K562 (cell line): ENCODE results near the gene HS6ST1. TPM values are rescaled to one million over a fixed set of nuclear protein-coding genes. Genes with fewer than 3 reads are reported as not detected.

ENCODE experiments used
- ATAC-seq: fragments of 200-7000 bp; cut with Tn5 transposase; 3 replicates; pipeline ENCODE4 v1.9.1; 2020; ENCODE audit warnings: moderate library complexity
- BruUV-seq: library from RNA; stranded (reverse); fragments of 400-500 nt; replicated peaks from 2 replicates; lab custom pipeline; 2021; lab: Mats Ljungman, UMichigan
- CTCF ChIA-PET: fragments of 300-600 bp; formaldehyde crosslinking; extraction: SDS; loops from one replicate; lab custom pipeline; 2021; ENCODE audit warnings: low intra/inter-chr PET ratio; lab: Yijun Ruan, JAX
- POLR2A ChIA-PET: fragments of 300-600, 350-650 bp; sonication (Branson Sonifier 250); formaldehyde crosslinking; extraction: SDS; loops from one replicate; lab custom pipeline; 2021; ENCODE audit warnings: antibody characterized with exemption, inconsistent platforms; lab: Yijun Ruan, JAX
- DNase-seq, 4 experiments: peaks; one replicate each; pipeline versions ENCODE4 v3.0.0 to v3.0.0-alpha.2; 2011 to 2018; ENCODE audit warnings: low spot score in 3 of 4, mixed read lengths in 3 of 4; ENCODE audit errors: extremely low read depth in 1 of 4
- FAIRE-seq: peaks from 2 replicates; lab custom pipeline; 2011; peaks lifted over from hg19 to GRCh38; lab: Jason Lieb, UNC
- H2AFZ ChIP-seq: 2 replicates; pipeline ENCODE4 v1.6.0; 2011; ENCODE audit warnings: low read depth, low read length, control low read depth, inconsistent platforms
- H3K27ac ChIP-seq: fragments of 200-600 bp; 3 replicates; pipeline ENCODE4 v1.8.0; 2011; ENCODE audit warnings: low read depth, mild to moderate bottlenecking, control low read depth, inconsistent platforms, low read length, moderate library complexity, mixed read lengths; ENCODE audit errors: extremely low read depth
- H3K27me3 ChIP-seq, 2 experiments: fragments of 300-600 bp in 1 of 2; 2 replicates in 1 of 2; 3 replicates in 1 of 2; pipeline versions ENCODE4 v1.6.0 to v1.8.0; 2011; ENCODE audit warnings: inconsistent platforms in 2 of 2, low read length in 2 of 2, mild to moderate bottlenecking in 1 of 2, mixed read lengths in 1 of 2, moderate library complexity in 1 of 2; ENCODE audit not compliant: control insufficient read depth in 2 of 2, insufficient read depth in 2 of 2
- H3K36me3 ChIP-seq: fragments of 300-600 bp; 3 replicates; pipeline ENCODE4 v1.8.0; 2011; ENCODE audit warnings: mild to moderate bottlenecking, low read length, inconsistent platforms; ENCODE audit not compliant: control insufficient read depth, insufficient read depth
- H3K4me1 ChIP-seq, 2 experiments: fragments of 200-600 bp in 1 of 2; replicated peaks in 1 of 2; 2 replicates in 1 of 2; 3 replicates in 1 of 2; pipeline versions ENCODE4 v1.5.1 to v1.8.0; 2011; ENCODE audit warnings: inconsistent platforms in 2 of 2, low read length in 2 of 2, mild to moderate bottlenecking in 1 of 2, mixed read lengths in 1 of 2, moderate library complexity in 1 of 2; ENCODE audit not compliant: control insufficient read depth in 2 of 2, insufficient read depth in 2 of 2
- H3K4me2 ChIP-seq: 2 replicates; pipeline ENCODE4 v1.6.1; 2011; ENCODE audit warnings: low read length, control low read depth, inconsistent platforms, mixed read lengths; ENCODE audit not compliant: insufficient read depth
- H3K4me3 ChIP-seq: fragments of 200-600 bp; sonication (generic), shearing (Covaris generic); 2 replicates; pipeline ENCODE4 v1.5.1; 2016; ENCODE audit warnings: control low read depth, inconsistent platforms
- H3K79me2 ChIP-seq: fragments of 200-600 bp; 3 replicates; pipeline ENCODE4 v1.8.0; 2011; ENCODE audit warnings: low read length, inconsistent platforms; ENCODE audit not compliant: control insufficient read depth, insufficient read depth
- H3K9ac ChIP-seq, 2 experiments: 2 replicates each; pipeline versions ENCODE4 v1.6.0 to v1.6.1; 2011; ENCODE audit warnings: low read depth in 2 of 2, low read length in 2 of 2, control low read depth in 1 of 2, inconsistent platforms in 1 of 2, mild to moderate bottlenecking in 1 of 2, mixed read lengths in 1 of 2; ENCODE audit not compliant: insufficient read depth in 1 of 2
- H3K9me1 ChIP-seq: one replicate; pipeline ENCODE4 v1.6.0; 2011; ENCODE audit warnings: inconsistent platforms, mild to moderate bottlenecking, low read length, moderate library complexity; ENCODE audit not compliant: control insufficient read depth, insufficient read depth
- H3K9me3 ChIP-seq: replicated peaks from 2 replicates; pipeline ENCODE4 v1.5.1; 2011; ENCODE audit warnings: low read depth, low read length, inconsistent platforms; ENCODE audit not compliant: control insufficient read depth, insufficient read depth
- H4K20me1 ChIP-seq: replicated peaks from 2 replicates; pipeline ENCODE4 v1.6.1; 2011; ENCODE audit warnings: low read length, inconsistent platforms, mixed read lengths; ENCODE audit not compliant: control insufficient read depth, insufficient read depth
- ARID1B ChIP-seq: fragments of 450-650 bp; IDR thresholded peaks from 2 replicates; pipeline ENCODE4 v1.6.1; 2016; ENCODE audit warnings: antibody characterized with exemption, mild to moderate bottlenecking, inconsistent platforms
- CBFA2T2 ChIP-seq: fragments of 450-650 bp; conservative IDR thresholded peaks from 2 replicates; pipeline ENCODE4 v1.6.1; 2017; ENCODE audit warnings: mild to moderate bottlenecking
- CBX1 ChIP-seq: sonication (generic); IDR thresholded peaks from 2 replicates; pipeline ENCODE4 v1.6.1; 2016; ENCODE audit warnings: antibody characterized with exemption, low read depth, mild to moderate bottlenecking
- FOXK1 ChIP-seq: sonication (generic); formaldehyde crosslinking; IDR thresholded peaks from 2 replicates; pipeline ENCODE4 v1.8.0; 2022; ENCODE audit warnings: missing genetic modification reagents, mild to moderate bottlenecking, borderline replicate concordance
- MEIS2 ChIP-seq: fragments of 450-650 bp; IDR thresholded peaks from 2 replicates; pipeline ENCODE4 v1.6.1; 2014; ENCODE audit warnings: mild to moderate bottlenecking; ENCODE audit not compliant: partially characterized antibody
- PBX2 ChIP-seq, 2 experiments: IDR thresholded peaks in 1 of 2; conservative IDR thresholded peaks in 1 of 2; 2 replicates each; pipeline ENCODE4 v1.6.1; 2016; ENCODE audit warnings: low read depth in 2 of 2, mild to moderate bottlenecking in 1 of 2, missing compliant biosample characterization in 1 of 2, missing genetic modification characterization in 1 of 2, moderate library complexity in 1 of 2
- PKNOX1 ChIP-seq: fragments of 450-650 bp; IDR thresholded peaks from 2 replicates; pipeline ENCODE4 v1.6.1; 2016
- POLR2A ChIP-seq: fragments of 450-650 bp; conservative IDR thresholded peaks from 2 replicates; pipeline ENCODE4 v1.6.1; 2016
- TAL1 ChIP-seq: fragments of 450-650 bp; IDR thresholded peaks from 2 replicates; pipeline ENCODE4 v1.6.1; 2016; ENCODE audit warnings: mild to moderate bottlenecking
- TCF3 ChIP-seq: sonication (generic); formaldehyde crosslinking; IDR thresholded peaks from 2 replicates; pipeline ENCODE4 v1.4.0; 2020; ENCODE audit warnings: mild to moderate bottlenecking, missing genetic modification reagents
- TEAD2 ChIP-seq: fragments of 450-650 bp; IDR thresholded peaks from 2 replicates; pipeline ENCODE4 v1.6.1; 2016; ENCODE audit warnings: missing genetic modification characterization, control low read depth, missing compliant biosample characterization
- TEAD4 ChIP-seq, 2 experiments: sonication (generic) in 1 of 2; formaldehyde crosslinking in 1 of 2; IDR thresholded peaks; 2 replicates each; pipeline versions ENCODE4 v1.6.1 to v1.8.0; 2012 to 2022; ENCODE audit warnings: borderline replicate concordance in 1 of 2, inconsistent platforms in 1 of 2, low read length in 1 of 2, mild to moderate bottlenecking in 1 of 2, missing genetic modification reagents in 1 of 2
- ZKSCAN3 ChIP-seq: fragments of 250-450 bp; sonication (Bioruptor Pico); IDR thresholded peaks from 2 replicates; pipeline ENCODE4 v1.4.0; 2020
- in situ Hi-C: fragments of 300-500 bp; cut with MboI; formaldehyde crosslinking; loops from 4 replicates; pipeline ENCODE4 v1.15.0; 2018; ENCODE audit warnings: inconsistent platforms, mixed read lengths
- intact Hi-C: fragments of 100-400 bp; cut with micrococcal nuclease; formaldehyde crosslinking; loops from 2 replicates; pipeline ENCODE4 v1.14.2; 2022
- polyA plus RNA-seq, 8 experiments: library from polyadenylated mRNA; depleted of rRNA in 4 of 8; stranded (reverse) in 5 of 8; unstranded in 3 of 8; fragments of >200 nt; fragmentation: Nextera tagmentation in 2 of 8; fragmentation: Illumina TruSeq in 1 of 8; extraction: Ambion mirVana in 2 of 8; extraction: Trizol in 1 of 8; gene quantifications; 2 replicates each; pipeline versions ENCODE4 v1.2.1 to v1.2.3, GENCODE V29; 2011 to 2014; ENCODE audit warnings: inconsistent platforms in 1 of 8, missing spikeins in 1 of 8
- total RNA-seq, 7 experiments: library from RNA; depleted of rRNA in 6 of 7; stranded (reverse); fragments of >200 nt in 6 of 7; fragmentation: Illumina TruSeq in 2 of 7; extraction: Trizol in 2 of 7; gene quantifications; 2 replicates each; pipeline versions ENCODE4 v1.2.1 to v1.2.3, GENCODE V29; 2011 to 2021; ENCODE audit warnings: low replicate concordance in 1 of 7

HS6ST1 gene
- total and polyA plus RNA-seq, 9 of the 15 experiments (the other 6 are each of a cell fraction or from before 2014, with no cell fraction given): 0.06 to 7.4 (median 3.8) TPM

- DNase-seq (no peak), ATAC-seq (no peak), FAIRE-seq (no peak)
- POLR2A ChIA-PET: no interaction called here
- no peaks in the 10 kb centered on the region for H4K20me1 ChIP-seq
- no peaks in the 10 kb centered on the region for H3K79me2 ChIP-seq
- H2AFZ ChIP-seq: no peak overlapping the region
- no peaks in the 10 kb centered on the region for H3K36me3 ChIP-seq
- H3K4me2 ChIP-seq: no peak overlapping the region
- BruUV-seq: no TSS peak
- H3K27me3 ChIP-seq: peaks cover 5 to 14% of the 10 kb centered on the region in 2 experiments; a peak in 4 of 5 replicates
- no peak overlapping the region for H3K9ac ChIP-seq
- H3K4me1 ChIP-seq: no peaks in the 10 kb centered on the region; a peak in 2 of 5 replicates
- intact Hi-C loops: no loop called here
- no peaks in the 10 kb centered on the region for H3K9me3 ChIP-seq
- CTCF ChIA-PET: no interaction called here
- no peak overlapping the region for H3K27ac ChIP-seq
- H3K4me3 ChIP-seq: no peak overlapping the region
- in situ Hi-C loops: no loop called here
- H3K9me1 ChIP-seq: no peaks in the 10 kb centered on the region
- 0 out of 2 replicates have a peak, but pooled peaks have one; percentile 13 for TF ChIP-seq TAL1
- no peak for TF ChIP-seq FOXK1 (CRISPR knock-in tag)
- TF ChIP-seq PBX2 (CRISPR knock-in tag; IDR thresholded peaks at IDR 0.05; ENCODE audit: low read depth): no peak
- TF ChIP-seq PBX2 (tag; conservative IDR thresholded peaks at IDR 0.05; ENCODE audit: low read depth): peak; percentile 85
- TF ChIP-seq ARID1B: 0 out of 2 replicates have a peak, but pooled peaks have one; percentile 22
- no peak for TF ChIP-seq POLR2A
- peak; percentile 89 for TF ChIP-seq MEIS2
- peak; percentile 24; the same call in 1 of the 2 replicates for TF ChIP-seq CBFA2T2
- TF ChIP-seq TEAD4 (IDR thresholded peaks at IDR 0.05; ENCODE audit: low read length): peak; percentile 62; the same call in 1 of the 2 replicates
- TF ChIP-seq TEAD4 (CRISPR knock-in tag; IDR thresholded peaks at IDR 0.05; ENCODE audit: borderline replicate concordance): no peak
- TF ChIP-seq ZKSCAN3 (CRISPR knock-in tag): no peak
- TF ChIP-seq TCF3 (CRISPR knock-in tag): peak; percentile 60
- peak; percentile 30; the same call in 1 of the 2 replicates for TF ChIP-seq PKNOX1
- no peak for TF ChIP-seq TEAD2 (tag)
- TF ChIP-seq CBX1: no peak
Measured at GRCh38 chr2:128245813-128246212, 72.9 kb downstream of the HS6ST1 start.
